ENCODE data around the gene PLXNA4.

DNA sequence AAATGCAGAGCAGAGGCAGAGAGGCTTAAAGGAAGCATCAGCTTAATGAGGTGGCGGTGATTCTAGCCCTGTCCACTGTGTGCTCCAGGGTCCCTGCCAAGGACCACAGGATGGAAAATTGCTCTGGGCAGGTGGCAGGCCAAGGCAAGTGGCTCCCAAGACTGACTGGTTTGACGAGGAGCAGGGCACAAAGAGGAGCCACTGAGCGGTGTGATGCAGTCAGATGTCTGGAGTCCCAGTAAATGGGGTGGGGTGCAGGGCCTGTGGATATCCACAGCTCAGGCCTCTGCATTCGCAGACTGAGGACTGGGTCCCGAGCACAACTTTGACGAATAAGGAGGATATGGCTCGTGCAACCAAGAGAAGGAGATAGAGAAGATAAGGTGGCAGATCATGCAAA is 385.6 kb downstream of the PLXNA4 start:
- no peak for TF ChIP-seq EP300 (IDR thresholded peaks at IDR 0.05; ENCODE audit: low read depth)
- TF ChIP-seq, protein P1, sequence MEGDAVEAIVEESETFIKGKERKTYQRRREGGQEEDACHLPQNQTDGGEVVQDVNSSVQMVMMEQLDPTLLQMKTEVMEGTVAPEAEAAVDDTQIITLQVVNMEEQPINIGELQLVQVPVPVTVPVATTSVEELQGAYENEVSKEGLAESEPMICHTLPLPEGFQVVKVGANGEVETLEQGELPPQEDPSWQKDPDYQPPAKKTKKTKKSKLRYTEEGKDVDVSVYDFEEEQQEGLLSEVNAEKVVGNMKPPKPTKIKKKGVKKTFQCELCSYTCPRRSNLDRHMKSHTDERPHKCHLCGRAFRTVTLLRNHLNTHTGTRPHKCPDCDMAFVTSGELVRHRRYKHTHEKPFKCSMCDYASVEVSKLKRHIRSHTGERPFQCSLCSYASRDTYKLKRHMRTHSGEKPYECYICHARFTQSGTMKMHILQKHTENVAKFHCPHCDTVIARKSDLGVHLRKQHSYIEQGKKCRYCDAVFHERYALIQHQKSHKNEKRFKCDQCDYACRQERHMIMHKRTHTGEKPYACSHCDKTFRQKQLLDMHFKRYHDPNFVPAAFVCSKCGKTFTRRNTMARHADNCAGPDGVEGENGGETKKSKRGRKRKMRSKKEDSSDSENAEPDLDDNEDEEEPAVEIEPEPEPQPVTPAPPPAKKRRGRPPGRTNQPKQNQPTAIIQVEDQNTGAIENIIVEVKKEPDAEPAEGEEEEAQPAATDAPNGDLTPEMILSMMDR (IDR thresholded peaks at IDR 0.05): no peak
